Effector memory CD4-positive, alpha-beta T cell (primary cell): Measurements from ENCODE around the gene ARID5B.
A peak's percentile ranks its signal among the peaks of the same experiment; 100 is the strongest.

ENCODE experiments used
- DNase-seq, 3 donors: peaks; one replicate each; pipeline ENCODE4 v3.0.0-alpha.2; 2020
- H3K27ac ChIP-seq: 2 replicates; pipeline ENCODE4 v1.7.0; 2013; ENCODE audit warnings: mild to moderate bottlenecking, low read length, moderate library complexity; ENCODE audit not compliant: insufficient read depth, poor library complexity, severe bottlenecking
- H3K27me3 ChIP-seq: replicated peaks from 2 replicates; pipeline ENCODE4 v1.7.0; 2013; ENCODE audit warnings: mild to moderate bottlenecking, low read length; ENCODE audit not compliant: insufficient read depth, control insufficient read depth, poor library complexity, severe bottlenecking
- H3K36me3 ChIP-seq: 2 replicates; pipeline ENCODE4 v1.7.0; 2013; ENCODE audit warnings: mild to moderate bottlenecking, low read length, moderate library complexity; ENCODE audit not compliant: control insufficient read depth, insufficient read depth
- H3K4me1 ChIP-seq: 2 replicates; pipeline ENCODE4 v1.7.0; 2013; ENCODE audit warnings: low read length, mild to moderate bottlenecking; ENCODE audit not compliant: control insufficient read depth, insufficient read depth, poor library complexity, severe bottlenecking
- H3K4me3 ChIP-seq: 2 replicates; pipeline ENCODE4 v1.7.0; 2013; ENCODE audit warnings: low read length, low read depth, mild to moderate bottlenecking; ENCODE audit not compliant: insufficient read depth, poor library complexity, severe bottlenecking
- H3K9me3 ChIP-seq: 2 replicates; pipeline ENCODE4 v1.7.0; 2013; ENCODE audit warnings: mild to moderate bottlenecking, low read length, moderate library complexity; ENCODE audit not compliant: control insufficient read depth

Gene ARID5B

GRCh38 chr10:61904733-61905725 lies 3.5 kb downstream of the ARID5B start:
- DNase-seq, result peak in 1 of 3 donors; percentile 29
- peak overlapping the region; percentile 75 for H3K4me3 ChIP-seq
- no peaks in the 10 kb centered on the region for H3K36me3 ChIP-seq
- H3K27me3 ChIP-seq, result no peaks in the 10 kb centered on the region
- no peak overlapping the region for H3K27ac ChIP-seq
- no peaks in the 10 kb centered on the region for H3K9me3 ChIP-seq
- H3K4me1 ChIP-seq, result peaks cover 11% of the 10 kb centered on the region

GRCh38 chr10:61905837-61906561 lies 4.5 kb downstream of the ARID5B start:
- Histone ChIP-seq H3K36me3 (peaks cover 6% of the 10 kb centered on the region), H3K27ac (no peak overlapping the region), H3K4me1 (peaks cover 11% of the 10 kb centered on the region), H3K9me3 (no peaks in the 10 kb centered on the region), H3K4me3 (no peak overlapping the region), H3K27me3 (no peaks in the 10 kb centered on the region)
- no peak for DNase-seq

GRCh38 chr10:61906562-61906901 lies 5.0 kb downstream of the ARID5B start:
- Histone ChIP-seq H3K27me3 (no peaks in the 10 kb centered on the region), H3K4me3 (no peak overlapping the region), H3K9me3 (no peaks in the 10 kb centered on the region), H3K36me3 (peaks cover 6% of the 10 kb centered on the region), H3K27ac (no peak overlapping the region), H3K4me1 (peaks cover 11% of the 10 kb centered on the region)
- no peak for DNase-seq

- no peak for DNase-seq
- Histone ChIP-seq H3K36me3 (peaks cover 6% of the 10 kb centered on the region), H3K4me1 (peaks cover 11% of the 10 kb centered on the region), H3K27ac (no peak overlapping the region), H3K27me3 (no peaks in the 10 kb centered on the region), H3K9me3 (no peaks in the 10 kb centered on the region), H3K4me3 (no peak overlapping the region)
Measured at GRCh38 chr10:61907011-61907410, 5.5 kb downstream of the ARID5B start.

- no peaks in the 10 kb centered on the region for H3K27me3 ChIP-seq
- H3K4me3 ChIP-seq, result no peak overlapping the region
- H3K36me3 ChIP-seq, result peaks cover 6% of the 10 kb centered on the region
- H3K9me3 ChIP-seq, result no peaks in the 10 kb centered on the region
- no peak overlapping the region for H3K27ac ChIP-seq
- H3K4me1 ChIP-seq, result peaks cover 11% of the 10 kb centered on the region
- no peak for DNase-seq
Measured at GRCh38 chr10:61907587-61907986, 6.1 kb downstream of the ARID5B start.

GRCh38 chr10:61910226-61910805 lies 8.8 kb downstream of the ARID5B start:
- Histone ChIP-seq H3K9me3 (no peaks in the 10 kb centered on the region), H3K4me3 (no peak overlapping the region), H3K36me3 (peaks cover 6% of the 10 kb centered on the region), H3K27me3 (no peaks in the 10 kb centered on the region), H3K4me1 (no peaks in the 10 kb centered on the region), H3K27ac (no peak overlapping the region)
- no peak for DNase-seq

- H3K27me3 ChIP-seq, result no peaks in the 10 kb centered on the region
- H3K4me1 ChIP-seq, result no peaks in the 10 kb centered on the region
- peaks cover 6% of the 10 kb centered on the region for H3K36me3 ChIP-seq
- H3K27ac ChIP-seq, result no peak overlapping the region
- no peak overlapping the region for H3K4me3 ChIP-seq
- no peak for DNase-seq
- no peaks in the 10 kb centered on the region for H3K9me3 ChIP-seq
Measured at GRCh38 chr10:61910894-61911293, 9.4 kb downstream of the ARID5B start.

- Histone ChIP-seq H3K4me1 (no peaks in the 10 kb centered on the region), H3K36me3 (peaks cover 6% of the 10 kb centered on the region), H3K4me3 (no peak overlapping the region), H3K27ac (no peak overlapping the region), H3K9me3 (no peaks in the 10 kb centered on the region), H3K27me3 (no peaks in the 10 kb centered on the region)
- no peak for DNase-seq
Measured at GRCh38 chr10:61911425-61911824, 9.9 kb downstream of the ARID5B start.

- Histone ChIP-seq H3K9me3 (no peaks in the 10 kb centered on the region), H3K27me3 (no peaks in the 10 kb centered on the region), H3K27ac (no peak overlapping the region), H3K4me3 (no peak overlapping the region), H3K4me1 (no peaks in the 10 kb centered on the region), H3K36me3 (peaks cover 6% of the 10 kb centered on the region)
- DNase-seq, result no peak
Measured at GRCh38 chr10:61912981-61913380, 11.5 kb downstream of the ARID5B start.

- Histone ChIP-seq H3K4me3 (no peak overlapping the region), H3K9me3 (no peaks in the 10 kb centered on the region), H3K27ac (no peak overlapping the region), H3K36me3 (peaks cover 8% of the 10 kb centered on the region), H3K27me3 (no peaks in the 10 kb centered on the region), H3K4me1 (no peaks in the 10 kb centered on the region)
- DNase-seq, result no peak
Measured at GRCh38 chr10:61918140-61918539, 16.6 kb downstream of the ARID5B start.
